HL-60 (cell line): ENCODE measurements around the gene HOXC4.

ENCODE experiments used
- DNase-seq, 2 experiments: peaks; one replicate each; pipeline ENCODE4 v3.0.0-alpha.2; 2010 to 2020; ENCODE audit warnings: low read depth in 1 of 2, low spot score in 1 of 2
- H3K27ac ChIP-seq: fragments of 250-450 bp; sonication (Bioruptor Pico); replicated peaks from 2 replicates; pipeline ENCODE4 v1.5.1; 2020; ENCODE audit warnings: mild to moderate bottlenecking, moderate library complexity
- H3K27me3 ChIP-seq: fragments of 250-450 bp; sonication (Bioruptor Pico); 2 replicates; pipeline ENCODE4 v1.5.1; 2021; ENCODE audit warnings: mild to moderate bottlenecking, moderate library complexity; ENCODE audit not compliant: insufficient read depth, poor library complexity, severe bottlenecking
- H3K4me3 ChIP-seq: replicated peaks from 2 replicates; pipeline ENCODE4 v1.5.1; 2011; ENCODE audit warnings: mild to moderate bottlenecking, control low read depth, low read length; ENCODE audit not compliant: insufficient read depth
- GABPA ChIP-seq: IDR thresholded peaks from 2 replicates; pipeline ENCODE4 v1.6.1; 2012; ENCODE audit warnings: low read depth
- POLR2AphosphoS5 ChIP-seq: IDR thresholded peaks from 2 replicates; pipeline ENCODE4 v1.6.1; 2012; ENCODE audit warnings: low read depth
- SPI1 ChIP-seq: IDR thresholded peaks from 2 replicates; pipeline ENCODE4 v1.6.1; 2012; ENCODE audit warnings: low read depth, mild to moderate bottlenecking, borderline replicate concordance
- TF ChIP-seq, protein P1 (sequence below): IDR thresholded peaks from 2 replicates; pipeline ENCODE4 v1.6.1; 2012; ENCODE audit warnings: low read depth; ENCODE audit not compliant: insufficient replicate concordance
- TF ChIP-seq, protein P2 (sequence below): IDR thresholded peaks from one replicate; pipeline ENCODE4 v1.5.1; 2011; ENCODE audit warnings: low read length, control low read depth, inconsistent platforms; ENCODE audit not compliant: insufficient read depth

The HOXC4 gene

DNA sequence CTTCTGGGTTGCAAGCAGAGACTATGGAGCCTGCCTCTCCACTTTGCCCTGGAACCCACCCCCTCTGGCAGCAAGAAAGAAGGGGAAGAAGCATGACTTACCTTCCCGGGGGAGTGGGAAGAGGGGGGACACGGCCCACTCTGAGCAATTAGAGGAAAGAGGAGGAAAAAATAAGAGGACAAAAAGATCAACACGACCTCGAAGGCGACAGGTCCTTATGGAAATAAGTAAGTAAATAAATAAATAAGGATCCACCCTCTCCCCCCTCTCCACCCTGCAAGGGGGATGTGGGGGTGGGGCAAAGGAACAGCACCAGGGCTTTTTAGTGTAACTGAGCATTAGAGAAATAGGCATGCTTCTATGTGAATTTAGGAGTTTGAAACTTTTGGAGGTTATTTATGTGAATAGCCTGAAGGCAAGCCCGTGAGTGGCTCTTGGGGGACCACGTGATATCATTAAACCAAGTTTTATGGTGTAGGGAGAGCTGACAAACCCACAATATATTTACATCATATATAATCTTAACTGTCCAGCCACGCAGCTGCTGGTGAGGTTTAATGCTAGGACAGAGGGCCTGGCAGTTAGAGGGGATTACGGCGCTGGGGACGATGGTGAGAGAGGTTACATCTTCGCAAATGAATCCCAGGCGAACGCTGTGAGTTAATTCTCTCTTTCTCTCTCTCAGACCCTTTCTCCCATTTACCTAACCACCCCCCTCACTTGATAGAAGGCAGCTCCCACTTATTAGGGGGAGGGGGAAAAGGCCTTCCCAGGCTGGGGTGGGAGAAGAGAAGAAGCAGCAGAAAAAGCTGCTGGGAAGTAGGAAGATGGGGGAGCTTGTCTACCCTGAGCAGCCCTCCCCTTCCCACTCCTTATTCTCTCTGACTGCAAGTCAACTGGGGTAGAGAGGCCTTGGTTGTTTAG lies 16.0 kb upstream of the HOXC4 start:
- peaks cover 86% of the 10 kb centered on the region for H3K27me3 ChIP-seq
- H3K27ac ChIP-seq: no peak overlapping the region
- no peak overlapping the region for H3K4me3 ChIP-seq
- no peak for TF ChIP-seq SPI1
- no peak for TF ChIP-seq POLR2AphosphoS5
- TF ChIP-seq GABPA: no peak
- DNase-seq: no peak

DNA sequence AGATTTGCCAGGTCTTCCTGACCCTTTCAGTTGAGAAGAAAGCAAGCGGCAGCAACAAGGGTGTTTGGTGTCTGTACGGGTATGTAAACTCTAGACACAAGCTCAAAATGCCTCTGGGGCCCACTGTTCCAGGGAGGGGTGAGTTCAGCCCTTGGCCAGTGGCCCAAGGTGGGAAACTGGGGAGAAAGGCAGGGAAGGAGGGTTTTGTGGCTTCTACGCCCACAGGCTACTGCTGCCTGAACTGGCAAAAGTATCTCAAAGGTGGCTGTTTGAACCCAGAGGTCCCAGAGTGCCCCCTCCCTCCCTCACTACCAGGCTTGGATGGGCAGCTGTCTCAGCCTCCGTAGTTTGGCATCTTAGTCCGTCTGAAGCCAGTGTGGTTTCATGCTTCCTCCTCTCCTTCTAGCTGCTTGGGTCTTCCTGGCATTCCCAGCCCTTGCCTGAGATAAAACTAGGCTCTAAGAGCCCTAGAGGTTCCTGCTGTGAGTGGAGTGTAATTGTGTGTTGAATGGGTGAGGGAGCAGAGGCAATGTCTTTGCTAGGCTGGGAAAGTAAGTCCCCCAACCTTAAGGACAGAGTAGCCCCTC lies 15.3 kb upstream of the HOXC4 start:
- peaks cover 83% of the 10 kb centered on the region for H3K27me3 ChIP-seq
- TF ChIP-seq, protein P1, sequence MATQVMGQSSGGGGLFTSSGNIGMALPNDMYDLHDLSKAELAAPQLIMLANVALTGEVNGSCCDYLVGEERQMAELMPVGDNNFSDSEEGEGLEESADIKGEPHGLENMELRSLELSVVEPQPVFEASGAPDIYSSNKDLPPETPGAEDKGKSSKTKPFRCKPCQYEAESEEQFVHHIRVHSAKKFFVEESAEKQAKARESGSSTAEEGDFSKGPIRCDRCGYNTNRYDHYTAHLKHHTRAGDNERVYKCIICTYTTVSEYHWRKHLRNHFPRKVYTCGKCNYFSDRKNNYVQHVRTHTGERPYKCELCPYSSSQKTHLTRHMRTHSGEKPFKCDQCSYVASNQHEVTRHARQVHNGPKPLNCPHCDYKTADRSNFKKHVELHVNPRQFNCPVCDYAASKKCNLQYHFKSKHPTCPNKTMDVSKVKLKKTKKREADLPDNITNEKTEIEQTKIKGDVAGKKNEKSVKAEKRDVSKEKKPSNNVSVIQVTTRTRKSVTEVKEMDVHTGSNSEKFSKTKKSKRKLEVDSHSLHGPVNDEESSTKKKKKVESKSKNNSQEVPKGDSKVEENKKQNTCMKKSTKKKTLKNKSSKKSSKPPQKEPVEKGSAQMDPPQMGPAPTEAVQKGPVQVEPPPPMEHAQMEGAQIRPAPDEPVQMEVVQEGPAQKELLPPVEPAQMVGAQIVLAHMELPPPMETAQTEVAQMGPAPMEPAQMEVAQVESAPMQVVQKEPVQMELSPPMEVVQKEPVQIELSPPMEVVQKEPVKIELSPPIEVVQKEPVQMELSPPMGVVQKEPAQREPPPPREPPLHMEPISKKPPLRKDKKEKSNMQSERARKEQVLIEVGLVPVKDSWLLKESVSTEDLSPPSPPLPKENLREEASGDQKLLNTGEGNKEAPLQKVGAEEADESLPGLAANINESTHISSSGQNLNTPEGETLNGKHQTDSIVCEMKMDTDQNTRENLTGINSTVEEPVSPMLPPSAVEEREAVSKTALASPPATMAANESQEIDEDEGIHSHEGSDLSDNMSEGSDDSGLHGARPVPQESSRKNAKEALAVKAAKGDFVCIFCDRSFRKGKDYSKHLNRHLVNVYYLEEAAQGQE: no peak
- no peak for TF ChIP-seq GABPA
- TF ChIP-seq, protein P2, sequence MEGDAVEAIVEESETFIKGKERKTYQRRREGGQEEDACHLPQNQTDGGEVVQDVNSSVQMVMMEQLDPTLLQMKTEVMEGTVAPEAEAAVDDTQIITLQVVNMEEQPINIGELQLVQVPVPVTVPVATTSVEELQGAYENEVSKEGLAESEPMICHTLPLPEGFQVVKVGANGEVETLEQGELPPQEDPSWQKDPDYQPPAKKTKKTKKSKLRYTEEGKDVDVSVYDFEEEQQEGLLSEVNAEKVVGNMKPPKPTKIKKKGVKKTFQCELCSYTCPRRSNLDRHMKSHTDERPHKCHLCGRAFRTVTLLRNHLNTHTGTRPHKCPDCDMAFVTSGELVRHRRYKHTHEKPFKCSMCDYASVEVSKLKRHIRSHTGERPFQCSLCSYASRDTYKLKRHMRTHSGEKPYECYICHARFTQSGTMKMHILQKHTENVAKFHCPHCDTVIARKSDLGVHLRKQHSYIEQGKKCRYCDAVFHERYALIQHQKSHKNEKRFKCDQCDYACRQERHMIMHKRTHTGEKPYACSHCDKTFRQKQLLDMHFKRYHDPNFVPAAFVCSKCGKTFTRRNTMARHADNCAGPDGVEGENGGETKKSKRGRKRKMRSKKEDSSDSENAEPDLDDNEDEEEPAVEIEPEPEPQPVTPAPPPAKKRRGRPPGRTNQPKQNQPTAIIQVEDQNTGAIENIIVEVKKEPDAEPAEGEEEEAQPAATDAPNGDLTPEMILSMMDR: no peak
- TF ChIP-seq POLR2AphosphoS5: no peak
- TF ChIP-seq SPI1: no peak
- H3K4me3 ChIP-seq: no peak overlapping the region
- DNase-seq: no peak
- H3K27ac ChIP-seq: no peak overlapping the region

DNA sequence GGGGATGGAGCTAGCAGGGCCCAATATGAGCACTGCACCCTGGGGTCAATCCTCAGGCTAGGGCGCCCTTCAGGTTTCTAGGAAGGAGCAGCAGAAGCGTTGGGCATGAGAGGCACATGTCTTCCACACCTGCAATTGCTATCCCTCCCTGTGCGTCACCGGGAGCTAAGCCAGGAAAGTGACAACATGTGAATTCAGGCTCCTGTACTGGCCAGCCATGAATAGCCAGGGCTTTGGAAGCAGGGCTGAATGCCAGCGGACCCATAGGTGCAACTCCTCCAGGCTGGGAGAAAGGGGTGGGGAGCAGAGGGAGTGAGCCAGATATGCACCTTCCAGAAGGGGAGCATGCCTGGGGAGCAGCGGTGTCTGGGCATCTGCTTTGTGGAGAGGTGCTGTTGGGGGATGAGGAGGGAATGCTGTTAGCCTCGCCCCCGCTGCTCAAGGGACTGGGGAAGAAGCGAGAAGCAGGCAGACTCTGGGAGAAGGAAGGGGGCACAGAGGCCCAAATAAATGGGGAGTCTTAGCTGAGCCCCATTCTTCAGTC lies 14.7 kb upstream of the HOXC4 start:
- no peak for TF ChIP-seq SPI1
- no peak overlapping the region for H3K27ac ChIP-seq
- DNase-seq: no peak
- peaks cover 81% of the 10 kb centered on the region for H3K27me3 ChIP-seq
- H3K4me3 ChIP-seq: no peak overlapping the region

DNA sequence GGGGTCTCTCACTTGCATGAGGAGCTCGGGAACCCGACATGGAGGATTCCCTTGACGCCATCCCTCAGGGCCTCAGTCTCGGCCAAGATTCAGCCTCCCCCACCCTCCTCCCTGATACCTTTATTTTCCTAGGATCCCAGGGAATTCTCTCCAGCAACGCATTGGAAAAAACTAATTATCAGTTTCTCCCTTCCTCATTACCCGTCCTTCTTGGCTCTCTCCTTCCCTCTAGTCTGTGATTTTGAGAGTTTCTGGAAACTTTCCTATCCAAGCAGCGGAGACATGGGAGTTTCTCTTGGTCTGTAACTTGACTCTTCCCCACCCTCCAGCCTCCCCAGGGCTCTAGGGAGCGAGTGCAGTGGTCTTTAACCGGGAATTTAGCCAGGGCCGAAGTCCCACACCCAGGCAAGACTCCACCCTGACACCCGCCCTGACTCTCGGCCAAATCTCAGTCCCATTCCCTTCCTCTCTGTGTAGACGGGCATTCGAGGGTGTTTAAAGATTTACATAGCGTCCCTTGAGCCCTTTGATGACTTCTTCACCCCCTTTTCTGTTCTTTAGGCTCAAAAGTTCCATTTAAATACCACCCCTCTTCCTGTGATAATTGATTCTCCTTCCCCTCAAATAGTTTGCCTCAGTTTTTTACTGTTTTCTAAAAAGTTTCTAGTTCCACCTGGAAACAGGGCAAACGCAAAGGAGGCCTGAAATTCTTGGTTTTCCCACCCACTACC lies 14.1 kb upstream of the HOXC4 start:
- TF ChIP-seq GABPA (no peak), SPI1 (no peak), POLR2AphosphoS5 (no peak)
- TF ChIP-seq, protein P1: no peak
- TF ChIP-seq, protein P2: no peak
- Histone ChIP-seq H3K4me3 (no peak overlapping the region), H3K27me3 (peaks cover 80% of the 10 kb centered on the region), H3K27ac (no peak overlapping the region)
- no peak for DNase-seq
